Stimulated activated CD4-positive, alpha-beta T cell treated with anti-CD3 and anti-CD28 coated beads, Interleukin-2, amount 100 ng/mL, for 4 hours (primary cell): ENCODE data around the gene INPP5F.
"Not testable (repeated sequence)": the region's sequence is repeated elsewhere in the genome, so short reads cannot be mapped to it uniquely, and the experiment has no call there.

Experiments
- DNase-seq: peaks from one replicate; pipeline ENCODE4 v3.0.0-alpha.2; 2020; ENCODE audit warnings: low read depth

The INPP5F gene

GRCh38 chr10:119778776-119779445 lies 53.1 kb downstream of the INPP5F start:
- DNase-seq = no peak

DNA sequence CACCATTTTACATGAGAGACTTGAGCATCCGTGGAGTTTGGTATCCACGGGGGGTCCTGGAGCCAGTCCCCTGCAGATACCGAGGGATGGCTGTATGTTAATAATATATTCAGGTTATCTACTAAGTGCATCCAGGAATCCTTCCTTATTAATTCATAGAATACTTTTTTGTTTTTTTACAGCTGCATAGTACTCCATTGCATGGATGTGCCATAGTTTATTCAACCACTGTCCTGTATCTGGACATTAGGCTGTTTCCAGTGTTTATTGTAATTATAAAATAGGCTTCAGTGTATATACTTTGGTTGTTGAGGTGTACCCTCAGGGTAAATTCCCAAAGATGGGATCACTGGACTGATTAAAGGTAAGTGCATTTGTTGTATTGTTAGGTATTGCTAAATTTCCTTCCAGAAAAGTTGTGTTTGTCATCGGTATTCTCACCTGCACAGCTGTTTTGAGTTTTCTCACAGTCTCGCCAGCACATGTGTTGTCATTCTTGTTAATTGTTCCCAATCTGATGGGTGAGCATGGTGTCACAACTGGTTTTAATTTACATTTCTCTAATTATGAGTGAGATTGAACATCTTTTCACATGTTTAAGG lies 55.1 kb downstream of the INPP5F start:
- no peak for DNase-seq

DNA sequence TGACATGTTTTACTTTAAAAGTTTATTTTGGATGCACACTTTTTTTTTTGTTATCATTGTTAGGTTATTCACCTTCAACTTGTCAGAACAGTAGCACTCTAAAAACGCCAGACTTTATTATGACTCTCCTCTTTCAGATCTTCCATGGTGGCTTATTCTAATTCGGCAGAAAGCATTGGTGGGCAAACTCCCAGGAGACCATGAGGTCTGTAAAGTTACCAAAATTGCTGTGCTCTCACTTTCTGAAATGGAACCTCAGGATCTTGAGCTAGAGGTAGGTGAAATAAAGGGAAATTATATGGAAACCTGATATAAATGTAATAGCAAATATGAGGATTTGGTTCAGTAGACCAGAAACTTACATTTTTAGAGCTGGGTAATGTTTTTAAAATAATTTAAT lies 55.6 kb downstream of the INPP5F start:
- no peak for DNase-seq

DNA sequence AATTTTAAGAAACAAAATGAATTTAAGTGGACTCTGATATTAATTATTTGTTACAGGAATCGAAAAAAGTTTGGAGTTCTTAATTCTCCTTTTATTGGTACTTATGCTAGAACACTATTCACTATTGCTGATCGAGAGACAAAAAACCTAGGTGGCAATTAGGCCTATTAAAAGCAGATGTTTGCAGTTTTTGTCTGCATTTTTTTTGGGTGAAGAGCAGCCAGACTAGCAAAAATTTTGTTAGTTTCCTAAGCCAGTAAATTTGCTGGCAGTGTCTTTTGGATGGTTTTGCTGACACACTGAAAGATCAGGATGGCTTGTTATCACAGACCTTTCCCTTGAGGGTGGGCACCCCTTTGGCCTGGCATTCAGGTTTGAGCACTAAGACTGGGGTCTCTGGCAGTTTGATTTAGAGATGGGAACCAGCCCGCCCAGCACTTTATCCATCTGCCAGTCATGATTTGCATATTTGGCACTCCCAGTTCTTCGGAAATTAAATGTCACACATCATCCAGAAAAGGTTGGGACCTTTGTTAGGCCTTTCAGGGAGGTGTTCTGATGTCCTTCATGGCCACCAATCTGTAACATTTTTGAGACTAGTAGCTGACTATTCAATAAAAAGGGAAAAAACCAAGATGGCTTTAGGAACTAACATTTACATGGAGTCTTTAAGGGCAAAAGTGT lies 57.3 kb downstream of the INPP5F start:
- DNase-seq = no peak

GRCh38 chr10:119783665-119784027 lies 57.8 kb downstream of the INPP5F start:
- DNase-seq = no peak

DNA sequence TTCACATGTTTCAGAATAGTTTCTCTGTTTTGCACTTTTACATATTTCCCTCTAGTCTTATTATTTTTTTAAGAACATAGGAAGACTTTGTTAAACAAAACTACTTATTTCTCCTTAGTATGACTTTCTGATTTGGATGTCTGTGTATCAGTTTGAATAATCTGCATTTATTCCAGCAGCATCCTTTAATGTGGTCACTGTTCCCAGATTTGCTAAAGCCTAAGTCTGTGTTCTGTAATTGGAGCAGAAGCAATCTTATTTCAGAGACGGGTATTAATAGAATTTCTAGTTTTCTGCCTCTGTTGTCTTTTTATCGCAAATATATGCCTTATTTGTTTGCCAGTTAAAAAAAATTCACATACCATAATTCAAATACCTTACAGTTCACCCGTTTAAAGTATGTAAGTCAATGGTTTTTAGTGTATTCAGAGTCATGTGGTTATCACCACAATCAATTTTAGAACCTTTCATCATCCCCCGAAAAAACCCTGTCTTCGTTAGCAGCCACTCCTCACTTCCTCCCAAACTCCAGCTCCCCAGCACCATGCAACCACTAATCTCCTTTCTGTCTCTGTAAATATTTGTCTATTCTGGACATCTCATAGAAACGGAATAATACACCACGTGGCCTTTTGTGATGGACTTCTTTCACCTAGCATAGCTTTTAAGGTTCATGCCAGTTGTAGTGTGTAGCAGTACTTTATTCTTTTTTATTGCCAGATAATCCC lies 58.7 kb downstream of the INPP5F start:
- no peak for DNase-seq

GRCh38 chr10:119786117-119786769 lies 60.4 kb downstream of the INPP5F start:
- DNase-seq = no peak

DNA sequence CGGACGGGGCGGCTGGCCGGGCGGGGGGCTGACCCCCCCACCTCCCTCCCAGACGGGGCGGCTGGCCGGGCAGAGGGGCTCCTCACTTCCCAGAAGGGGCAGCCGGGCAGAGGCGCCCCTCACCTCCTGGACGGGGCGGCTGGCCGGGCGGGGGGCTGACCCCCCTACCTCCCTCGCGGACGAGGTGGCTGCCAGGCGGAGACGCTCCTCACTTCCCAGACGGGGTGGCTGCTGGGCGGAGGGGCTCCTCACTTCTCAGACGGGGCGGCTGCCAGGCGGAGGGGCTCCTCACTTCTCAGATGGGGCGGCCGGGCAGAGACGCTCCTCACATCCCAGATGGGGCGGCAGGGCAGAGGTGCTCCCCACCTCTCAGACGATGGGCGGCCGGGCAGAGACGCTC lies 69.3 kb downstream of the INPP5F start:
- DNase-seq = not testable (repeated sequence)

DNA sequence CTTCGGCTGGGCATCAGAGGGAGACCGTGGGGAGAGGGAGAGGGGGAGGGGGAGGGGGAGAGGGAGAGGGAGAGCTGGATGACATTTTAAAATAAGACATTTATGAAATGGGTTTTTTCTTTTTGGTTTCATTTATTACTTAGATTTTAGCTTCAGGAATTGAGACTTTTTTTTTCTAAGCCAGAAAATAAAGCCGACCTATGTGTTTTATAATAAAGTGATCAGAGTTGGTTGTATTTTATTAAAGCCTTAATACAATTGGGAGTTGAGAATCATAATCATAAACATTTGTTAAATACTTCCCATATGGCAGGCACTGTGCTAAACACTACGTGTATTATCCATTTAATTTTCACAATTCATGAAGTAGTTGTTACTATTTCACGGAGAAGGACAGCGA lies 70.2 kb downstream of the INPP5F start:
- no peak for DNase-seq

DNA sequence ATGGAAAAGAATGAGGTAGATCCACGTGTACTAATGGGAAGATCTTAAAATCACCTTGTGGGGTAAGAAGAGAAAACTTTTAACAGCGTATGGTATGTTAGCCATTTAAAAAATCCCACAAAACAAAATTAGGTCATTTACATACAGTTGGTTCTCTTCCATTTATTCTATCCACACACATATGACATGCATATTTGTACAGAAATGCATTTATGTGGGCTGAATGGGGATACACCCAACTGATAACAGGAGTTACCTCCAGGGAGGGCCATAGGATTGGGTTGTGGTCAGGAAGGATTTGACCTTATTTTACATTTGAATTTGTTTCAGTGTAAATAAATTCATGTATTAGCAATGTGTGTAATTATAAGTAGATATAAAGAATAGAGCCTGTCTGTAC lies 75.3 kb downstream of the INPP5F start:
- no peak for DNase-seq

- DNase-seq = no peak
These were observed 76.2 kb downstream of the INPP5F start for GRCh38 chr10:119801998-119802538.

DNA sequence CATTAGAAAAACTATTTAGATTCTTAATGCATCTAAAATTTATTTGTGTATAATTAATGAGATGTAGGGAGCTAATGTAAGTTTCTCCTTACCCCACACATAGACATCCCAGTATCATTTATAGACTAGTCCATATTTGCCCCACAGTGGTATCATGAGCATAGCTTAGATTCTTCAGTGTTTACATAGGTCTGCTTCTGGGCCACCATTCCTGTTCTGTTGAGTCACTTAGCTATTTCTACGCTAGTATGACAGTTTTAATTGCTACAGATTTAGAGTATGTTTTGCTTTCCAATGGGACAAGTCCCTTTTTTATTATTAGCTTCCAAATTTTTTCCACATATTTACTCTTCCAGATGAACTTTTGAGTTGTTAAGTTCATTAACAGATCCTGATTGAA lies 77.4 kb downstream of the INPP5F start:
- no peak for DNase-seq

GRCh38 chr10:119805702-119806230 lies 79.9 kb downstream of the INPP5F start:
- DNase-seq = no peak

DNA sequence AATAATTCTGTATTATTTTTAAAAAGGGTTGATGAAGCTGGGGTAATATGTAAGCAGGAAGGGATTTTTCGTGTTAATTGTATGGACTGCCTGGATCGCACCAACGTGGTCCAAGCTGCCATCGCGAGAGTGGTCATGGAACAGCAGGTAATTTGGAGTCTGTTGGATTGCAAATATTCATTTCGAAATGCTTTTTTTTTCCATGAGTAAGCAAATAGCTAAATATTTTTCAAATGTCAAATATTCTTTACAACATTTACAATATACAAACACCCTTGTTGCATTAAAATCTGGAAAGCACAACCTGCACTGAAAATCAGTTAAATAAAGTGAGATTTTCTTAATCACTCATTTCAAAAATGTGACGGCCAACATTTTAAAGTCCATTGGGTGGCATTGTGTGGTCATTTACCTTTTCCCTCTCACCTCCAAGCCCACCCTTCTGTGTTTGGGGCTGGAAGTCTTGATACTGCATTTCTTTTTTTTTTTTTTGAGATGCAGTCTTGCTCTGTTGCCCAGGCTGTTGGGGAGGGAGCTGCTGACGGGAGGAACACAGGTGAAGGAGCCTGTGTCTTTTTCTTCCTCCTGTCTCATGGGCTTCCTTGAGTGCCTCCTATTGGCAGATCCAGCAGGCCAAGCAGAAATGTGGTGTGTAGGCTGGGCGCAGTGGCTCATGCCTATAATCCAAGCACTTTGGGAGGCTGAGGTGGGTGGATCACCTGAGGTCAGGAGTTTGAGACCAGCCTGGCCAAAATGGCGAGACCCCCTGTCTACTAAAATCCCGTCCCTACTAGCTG lies 80.7 kb downstream of the INPP5F start:
- no peak for DNase-seq

GRCh38 chr10:119807960-119808697 lies 82.3 kb downstream of the INPP5F start:
- no peak for DNase-seq

GRCh38 chr10:119811122-119811521 lies 85.3 kb downstream of the INPP5F start:
- DNase-seq = no peak

DNA sequence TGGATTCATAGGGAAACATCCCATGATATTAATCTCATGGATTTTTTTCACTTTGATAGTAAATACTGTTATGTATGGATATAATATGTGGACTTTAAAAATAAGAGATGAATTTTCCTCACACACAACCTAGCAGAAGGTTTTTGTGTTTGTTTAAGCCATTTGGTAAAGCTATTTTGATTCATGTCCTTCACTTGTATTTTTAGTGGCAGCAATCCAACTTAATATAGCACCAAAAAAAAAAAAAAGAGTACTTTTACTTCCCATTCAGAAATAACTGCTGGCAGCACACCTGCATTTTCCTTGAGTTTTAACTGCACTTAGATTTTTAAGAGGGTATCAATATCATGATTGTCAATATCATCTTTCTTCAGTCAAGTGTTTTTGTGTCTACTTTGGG lies 86.8 kb downstream of the INPP5F start:
- no peak for DNase-seq

GRCh38 chr10:119815671-119816070 lies 89.8 kb downstream of the INPP5F start:
- no peak for DNase-seq

- DNase-seq = peak; percentile 2
These were observed 92.4 kb downstream of the INPP5F start for GRCh38 chr10:119817991-119818888.
